GM21737 (cell line): ENCODE results near the gene CCDC167.
"Not testable (repeated sequence)": the region's sequence is repeated elsewhere in the genome, so short reads cannot be mapped to it uniquely, and the experiment has no call there.

Source experiments
- ATAC-seq: cut with Tn5 transposase; IDR thresholded peaks from one replicate; pipeline ENCODE4 v1.9.1; 2021; ENCODE audit warnings: mild to moderate bottlenecking, moderate library complexity; ENCODE audit not compliant: unreplicated experiment

CCDC167 gene

DNA sequence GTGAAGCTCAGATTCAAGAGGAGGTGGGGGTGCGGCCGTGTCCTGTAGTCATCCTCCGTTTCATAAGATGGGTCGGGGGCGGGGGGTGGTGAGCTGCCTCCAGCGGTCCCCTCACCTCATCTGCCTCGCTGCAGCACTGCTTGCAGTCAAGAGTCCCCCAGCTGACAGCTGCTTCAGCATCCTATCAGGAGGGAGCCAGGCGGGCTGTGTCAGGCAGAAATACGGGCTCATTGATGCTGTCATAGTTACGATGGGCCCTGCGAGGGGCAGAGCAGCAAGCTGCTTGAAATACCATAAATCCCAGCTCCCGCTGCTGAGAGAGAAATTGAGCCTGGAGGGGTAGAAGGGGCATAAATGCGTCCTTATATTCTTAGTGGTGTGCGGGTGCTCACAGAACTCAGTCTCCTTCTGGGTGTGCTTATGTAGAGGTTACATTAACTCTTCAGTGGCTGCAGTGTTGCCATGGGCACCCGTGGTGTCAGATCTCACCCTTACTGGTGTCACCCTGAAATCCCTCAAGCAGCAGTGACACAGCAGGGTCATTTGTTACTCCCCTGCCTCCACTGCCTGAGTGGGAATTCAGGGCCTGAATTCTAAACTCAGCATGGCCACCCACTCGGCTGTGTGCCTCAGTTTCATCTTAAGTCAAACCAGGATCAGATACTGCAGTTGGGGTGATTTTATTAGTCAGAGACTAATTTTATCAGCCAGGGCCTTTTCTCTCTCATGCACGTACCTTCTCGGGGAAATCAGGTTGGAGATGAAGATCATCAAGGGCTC lies 21.8 kb downstream of the CCDC167 start:
- no peak for ATAC-seq

DNA sequence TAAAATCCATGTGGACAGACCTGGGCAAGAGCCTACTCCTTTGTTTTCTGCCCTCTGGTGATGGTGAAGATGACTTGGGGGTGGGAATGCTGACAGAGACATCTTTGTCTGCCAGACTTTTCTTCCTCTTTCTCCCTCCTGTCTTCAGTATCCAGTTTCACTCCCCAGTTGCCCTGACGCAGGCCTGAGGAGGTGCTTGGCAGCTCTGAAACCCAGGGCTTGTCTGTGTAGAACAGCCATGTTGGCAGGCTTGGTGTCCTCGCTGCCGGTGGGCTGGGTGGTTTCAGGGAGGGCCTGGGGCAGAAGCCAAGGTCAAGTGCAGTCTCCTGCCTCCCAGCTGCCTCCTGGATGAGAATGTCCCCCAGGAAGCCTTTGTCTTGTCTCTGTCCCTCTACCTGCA lies 22.5 kb downstream of the CCDC167 start:
- no peak for ATAC-seq

DNA sequence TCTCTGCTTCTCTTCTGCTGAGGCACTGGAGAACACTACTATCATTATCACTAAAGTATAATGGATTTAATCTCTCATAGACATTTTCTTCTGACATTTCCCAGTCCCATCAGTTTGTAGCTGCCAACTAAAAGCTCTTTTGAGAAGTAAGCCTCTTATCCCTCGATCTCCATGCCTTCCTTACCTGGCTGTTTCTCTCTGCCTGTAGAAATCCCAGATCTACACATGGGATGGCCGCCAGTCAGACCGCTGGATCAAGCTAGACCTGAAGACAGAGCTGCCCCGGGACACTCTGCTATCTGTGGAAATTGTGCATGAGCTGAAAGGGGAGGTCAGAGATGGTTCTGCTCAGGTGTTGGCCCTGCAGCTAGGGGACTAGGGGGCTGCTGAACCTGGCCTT lies 25.4 kb downstream of the CCDC167 start:
- no peak for ATAC-seq

DNA sequence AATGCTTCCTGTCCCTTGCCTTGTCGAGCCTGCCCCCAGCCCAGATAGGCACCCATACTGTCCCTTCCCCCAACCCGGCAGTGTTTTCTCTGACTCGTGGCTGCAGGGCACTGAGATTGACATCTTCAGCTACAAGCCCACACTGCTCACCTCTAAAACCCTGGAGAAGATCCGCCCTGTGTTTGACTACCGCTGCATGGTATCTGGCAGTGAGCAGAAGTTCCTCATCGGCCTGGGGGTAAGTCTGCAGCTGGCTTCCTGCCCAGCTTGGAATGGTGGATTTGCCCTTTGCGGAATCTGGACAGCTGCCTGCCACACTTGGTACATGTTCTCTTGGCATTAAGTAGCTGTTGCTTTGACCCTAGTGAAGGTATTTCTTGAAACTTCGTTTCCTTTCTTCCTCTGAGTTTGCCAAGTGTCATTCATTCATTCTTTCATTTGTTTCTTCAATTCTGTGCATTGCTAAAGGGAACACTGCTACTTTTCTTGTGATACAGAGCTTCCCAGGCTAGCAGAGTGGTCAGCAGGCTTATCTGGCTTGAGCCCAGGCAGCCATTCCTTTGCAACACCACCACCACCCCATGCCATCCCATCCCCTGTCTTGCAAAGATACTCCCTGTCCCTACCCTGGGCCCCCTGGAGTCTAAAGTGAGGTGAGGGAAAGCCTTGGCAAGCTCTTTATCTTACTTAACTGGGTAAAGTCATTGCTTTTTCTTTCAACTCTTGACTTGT lies 26.2 kb downstream of the CCDC167 start:
- no peak for ATAC-seq

DNA sequence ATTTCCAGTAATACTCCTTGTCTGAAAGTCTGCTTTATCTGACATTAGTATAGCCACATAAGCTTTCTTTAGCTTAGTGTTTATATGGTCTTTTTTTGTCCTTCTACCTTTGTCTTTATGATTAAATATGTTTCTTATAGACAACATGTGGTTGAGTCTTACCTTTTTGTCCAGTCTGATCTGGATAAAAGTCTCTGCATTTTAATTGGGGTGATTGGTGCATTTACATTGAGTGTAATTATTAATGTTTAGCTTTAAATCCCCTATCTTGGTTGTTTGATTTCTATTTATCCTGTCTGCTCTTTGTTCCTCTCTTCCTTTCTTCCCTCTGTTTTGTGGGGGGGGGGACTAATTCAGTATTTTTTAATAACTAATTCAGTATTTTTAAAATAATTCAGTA lies 32.0 kb downstream of the CCDC167 start:
- no peak for ATAC-seq

DNA sequence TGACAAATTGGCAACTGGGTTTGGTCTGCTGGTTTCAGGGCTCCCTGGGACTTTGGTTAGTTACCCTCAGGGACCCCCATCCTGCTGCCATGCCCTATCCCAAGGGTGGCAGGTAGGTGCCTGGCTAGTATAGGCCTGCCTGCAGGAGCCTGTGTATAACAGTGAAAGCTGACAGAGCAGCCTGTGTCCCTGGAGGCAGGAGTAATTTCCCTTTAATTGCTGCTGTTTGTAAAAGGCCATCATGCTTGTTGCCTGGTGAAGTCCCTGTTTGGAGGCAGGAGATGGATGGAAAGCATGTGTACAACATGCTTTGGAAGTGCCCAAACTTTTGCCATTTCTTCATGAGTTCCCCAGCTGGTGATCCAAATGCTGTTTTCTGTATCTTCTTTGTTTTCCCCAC lies 36.6 kb downstream of the CCDC167 start:
- no peak for ATAC-seq

DNA sequence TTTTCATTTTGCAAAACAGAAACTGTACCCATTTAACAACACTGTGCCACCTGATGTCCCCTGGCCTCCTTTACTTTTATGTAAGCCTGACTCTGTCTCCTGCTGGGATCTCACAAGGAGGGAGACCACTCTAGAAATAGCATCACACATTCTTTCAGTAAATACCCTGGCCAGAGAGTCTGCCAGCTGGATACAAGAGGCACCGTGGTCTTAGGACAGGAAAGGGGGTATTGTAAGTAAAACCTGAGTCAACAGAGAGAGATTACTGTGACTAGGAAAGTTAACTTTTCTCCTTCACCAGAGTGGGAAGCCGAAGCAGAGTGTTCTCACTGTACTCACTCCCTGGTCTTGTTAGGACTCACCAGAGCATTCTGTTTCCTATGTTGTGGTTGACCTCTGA lies 38.9 kb downstream of the CCDC167 start:
- no peak for ATAC-seq

DNA sequence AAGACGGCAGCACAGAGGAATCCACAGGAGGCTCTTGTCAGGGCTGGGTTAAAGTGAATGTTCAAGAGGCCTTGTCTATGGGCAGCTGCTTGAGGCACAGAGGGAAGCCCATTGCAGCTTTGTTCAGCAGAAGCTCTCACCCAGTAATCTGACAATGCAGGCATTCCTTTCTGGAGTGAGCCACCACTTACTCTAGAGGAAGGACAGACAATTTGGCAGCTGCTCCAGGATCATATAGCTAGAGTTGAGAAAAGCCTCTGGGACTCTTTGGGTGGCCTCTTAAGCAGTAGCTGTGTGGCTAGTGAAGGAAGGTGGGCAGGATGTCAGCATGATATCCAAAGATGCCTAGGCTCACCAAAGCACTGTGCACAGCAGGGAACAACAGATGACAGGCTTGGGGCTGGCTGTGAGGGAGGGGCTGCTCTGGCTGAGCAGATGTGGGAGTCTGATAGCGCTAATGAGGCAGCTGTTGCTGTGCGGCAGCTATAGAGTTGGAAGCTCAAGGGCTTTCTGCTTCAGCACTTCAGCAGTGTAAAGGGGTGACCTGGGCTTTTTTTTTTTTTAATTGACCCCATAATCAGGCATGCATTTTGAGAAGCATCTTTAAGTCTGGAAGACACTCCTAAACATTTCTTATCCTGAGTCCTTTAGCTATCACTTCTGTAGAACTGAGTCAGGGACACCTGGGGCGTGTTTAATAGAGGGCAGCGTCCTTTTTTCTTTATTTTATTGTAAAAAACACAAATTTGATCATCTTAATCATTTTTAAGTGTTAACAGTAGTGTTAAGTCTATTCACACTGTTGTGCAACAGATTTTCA lies 39.5 kb downstream of the CCDC167 start:
- no peak for ATAC-seq

DNA sequence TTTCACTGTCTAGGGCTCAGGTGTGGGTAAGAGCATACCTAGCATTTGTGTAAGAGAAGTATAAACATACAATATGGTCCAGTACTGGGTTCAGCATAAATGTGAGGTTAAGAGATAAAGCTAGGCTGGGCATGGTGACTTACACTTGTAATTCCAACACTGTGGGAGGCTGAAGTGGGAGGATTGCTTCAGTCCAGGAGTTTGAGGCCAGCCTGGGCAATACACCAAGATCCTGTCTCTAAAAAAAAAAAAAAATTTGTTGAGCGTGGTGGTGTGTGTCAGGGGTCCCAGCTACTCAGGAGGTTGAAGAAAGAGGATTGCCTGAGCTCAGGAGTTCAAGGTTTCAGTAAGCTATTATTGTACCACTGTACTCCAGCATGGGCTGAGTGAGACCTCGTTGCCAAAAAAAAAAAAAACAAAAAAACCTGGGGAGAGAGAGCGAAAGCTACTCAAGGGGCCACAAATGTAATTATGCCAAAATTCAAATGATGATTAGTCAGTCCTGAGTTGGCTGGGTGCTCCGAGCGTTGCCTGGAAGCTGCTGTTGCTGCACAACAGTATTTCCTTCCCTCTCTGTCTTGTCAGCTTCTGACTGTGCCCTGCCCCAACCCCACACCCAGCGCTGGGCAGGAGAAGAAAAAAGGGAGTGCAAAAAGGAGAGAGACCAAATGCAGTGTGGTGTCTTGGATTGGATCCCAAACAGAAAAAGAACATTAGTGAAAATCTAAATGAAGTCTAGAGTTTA lies 42.7 kb downstream of the CCDC167 start:
- no peak for ATAC-seq

DNA sequence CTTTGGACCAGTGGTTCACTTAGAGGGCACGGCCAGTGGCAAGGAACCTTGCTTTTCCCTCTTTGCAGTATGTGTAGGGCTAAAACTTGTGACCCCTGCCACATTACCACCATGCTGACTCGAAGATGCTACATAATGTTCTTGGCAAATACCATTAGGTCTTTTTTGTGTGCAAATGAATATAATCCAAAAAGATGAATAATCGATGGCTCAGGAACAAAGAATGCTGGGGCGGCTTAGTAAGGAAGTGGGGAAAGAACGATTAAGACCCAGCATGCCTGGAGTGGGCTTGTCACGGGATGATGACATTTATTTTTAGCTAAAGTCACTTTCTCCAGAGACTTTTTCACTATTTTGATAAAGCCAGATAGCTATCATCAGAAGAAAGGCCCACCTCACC lies 43.6 kb downstream of the CCDC167 start:
- no peak for ATAC-seq

DNA sequence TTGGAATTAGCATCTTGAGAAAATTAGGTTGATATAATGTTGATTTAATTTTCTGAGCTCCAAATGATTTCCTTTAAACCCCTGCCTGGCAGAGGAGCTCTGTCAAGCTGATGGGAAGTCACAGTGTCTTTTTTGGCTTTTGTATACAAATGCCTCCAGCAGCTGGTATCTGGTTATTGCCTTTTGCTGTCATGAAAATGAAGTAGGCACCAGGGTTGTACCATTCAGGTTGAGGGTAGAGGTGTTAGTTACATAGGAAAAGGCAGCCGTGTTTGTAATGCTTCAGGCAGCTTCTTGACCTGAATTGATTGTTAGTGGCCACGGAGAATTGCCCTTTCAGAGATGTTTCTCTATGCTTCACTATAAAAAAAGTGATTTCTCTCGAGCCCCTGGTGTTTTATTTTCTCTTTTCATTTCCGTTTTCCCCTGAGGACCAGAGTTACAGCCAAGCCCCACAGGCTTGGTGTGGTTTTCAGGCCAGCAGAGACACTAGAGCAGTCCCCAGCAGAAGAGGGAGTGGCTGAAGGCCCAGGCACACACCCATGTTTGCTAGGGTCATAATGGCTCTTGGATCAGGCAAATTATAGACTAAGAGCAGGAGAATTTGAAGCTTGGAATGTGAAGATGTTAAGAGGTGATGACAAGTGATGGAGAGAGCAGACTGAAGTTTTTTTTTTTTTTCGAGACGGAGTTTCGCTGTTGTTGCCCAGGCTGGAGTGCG lies 45.1 kb downstream of the CCDC167 start:
- no peak for ATAC-seq

DNA sequence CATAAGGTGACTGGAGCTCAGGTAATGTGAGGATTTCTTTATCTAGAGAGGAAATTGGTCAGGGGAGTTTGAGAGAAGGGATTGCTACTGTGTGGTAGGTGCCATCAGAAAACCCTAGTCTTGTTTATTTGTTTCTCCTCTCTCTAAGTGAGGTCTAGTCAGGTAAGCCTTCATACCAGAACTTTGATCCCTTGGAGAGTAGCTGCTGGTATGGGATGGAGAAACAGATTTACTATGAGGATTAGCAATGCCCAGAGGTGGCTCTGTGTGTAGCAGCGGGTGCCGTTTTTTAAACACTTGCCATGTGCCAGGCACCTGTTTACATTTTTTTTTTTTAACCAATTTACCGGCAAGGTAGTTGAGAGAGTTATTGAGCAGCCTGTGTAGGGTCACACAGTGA lies 47.2 kb downstream of the CCDC167 start:
- ATAC-seq: no peak

DNA sequence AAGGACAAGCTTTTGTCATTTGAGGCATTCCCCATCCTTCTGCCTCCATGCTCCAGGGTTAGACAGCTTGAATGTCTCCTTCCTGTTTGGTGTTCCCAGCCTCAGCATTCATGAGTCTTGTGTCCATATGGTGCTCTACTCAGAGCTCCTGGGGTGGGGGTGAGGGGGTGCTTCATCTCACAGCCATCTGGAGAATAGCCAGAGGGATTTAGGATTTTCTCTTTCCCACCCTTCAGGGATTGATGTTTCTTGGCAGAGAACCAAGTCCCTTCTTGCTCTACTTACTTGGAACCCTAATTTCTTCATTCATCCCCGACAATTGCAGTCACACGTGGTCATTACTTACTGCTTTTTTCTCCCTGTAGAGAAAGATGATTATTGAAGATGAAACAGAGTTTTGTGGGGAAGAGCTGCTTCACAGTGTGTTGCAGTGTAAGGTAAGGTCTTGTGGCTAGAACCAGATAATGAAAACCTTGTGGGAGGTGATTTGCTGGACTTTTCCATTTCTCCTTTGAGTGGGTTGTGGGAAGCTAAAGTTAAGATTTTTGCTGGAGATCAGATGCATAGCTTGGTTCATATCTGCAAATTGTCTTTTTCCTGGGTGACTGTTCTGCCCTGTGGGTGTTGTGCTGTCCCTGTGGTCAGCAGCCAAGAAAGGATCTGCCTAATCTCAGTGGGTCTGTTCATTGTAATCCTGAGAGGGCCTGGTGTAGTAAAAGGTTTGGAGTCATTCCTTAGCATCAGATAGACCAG lies 48.1 kb downstream of the CCDC167 start:
- ATAC-seq: no peak

DNA sequence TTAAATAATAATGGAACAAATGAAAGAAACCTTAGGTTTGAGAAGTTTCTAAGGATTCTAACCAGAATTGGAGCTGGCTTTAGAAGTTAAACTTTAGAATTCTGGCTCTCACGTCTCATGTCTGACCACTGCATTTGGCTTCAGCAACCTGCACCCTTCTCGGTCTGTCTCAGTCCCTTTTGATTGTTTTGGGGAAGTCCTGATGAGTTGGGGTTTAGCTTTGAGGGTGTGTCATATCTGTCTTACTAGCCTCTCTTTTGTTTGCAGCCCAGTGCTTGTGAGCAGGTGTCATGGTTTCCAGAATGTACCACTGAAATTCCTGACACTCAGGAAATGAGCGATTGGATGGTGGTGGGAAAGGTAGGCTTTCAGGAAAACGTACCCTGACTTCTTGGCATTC lies 49.7 kb downstream of the CCDC167 start:
- ATAC-seq: no peak

DNA sequence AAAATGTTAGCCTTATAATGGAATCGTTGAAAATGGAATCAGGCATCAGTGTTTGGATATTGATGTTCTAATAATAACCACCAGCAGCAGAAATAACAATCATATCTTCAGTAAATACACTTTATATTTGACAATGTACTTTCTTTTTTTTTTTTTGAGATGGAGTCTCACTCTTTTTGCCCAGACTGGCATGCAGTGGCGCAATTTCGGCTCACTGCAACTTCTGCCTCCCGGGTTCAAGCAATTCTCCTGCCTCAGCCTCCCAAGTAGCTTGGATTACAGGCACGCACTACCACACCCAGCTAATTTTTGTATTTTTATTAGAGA lies 56.5 kb downstream of the CCDC167 start:
- not testable (repeated sequence) for ATAC-seq

DNA sequence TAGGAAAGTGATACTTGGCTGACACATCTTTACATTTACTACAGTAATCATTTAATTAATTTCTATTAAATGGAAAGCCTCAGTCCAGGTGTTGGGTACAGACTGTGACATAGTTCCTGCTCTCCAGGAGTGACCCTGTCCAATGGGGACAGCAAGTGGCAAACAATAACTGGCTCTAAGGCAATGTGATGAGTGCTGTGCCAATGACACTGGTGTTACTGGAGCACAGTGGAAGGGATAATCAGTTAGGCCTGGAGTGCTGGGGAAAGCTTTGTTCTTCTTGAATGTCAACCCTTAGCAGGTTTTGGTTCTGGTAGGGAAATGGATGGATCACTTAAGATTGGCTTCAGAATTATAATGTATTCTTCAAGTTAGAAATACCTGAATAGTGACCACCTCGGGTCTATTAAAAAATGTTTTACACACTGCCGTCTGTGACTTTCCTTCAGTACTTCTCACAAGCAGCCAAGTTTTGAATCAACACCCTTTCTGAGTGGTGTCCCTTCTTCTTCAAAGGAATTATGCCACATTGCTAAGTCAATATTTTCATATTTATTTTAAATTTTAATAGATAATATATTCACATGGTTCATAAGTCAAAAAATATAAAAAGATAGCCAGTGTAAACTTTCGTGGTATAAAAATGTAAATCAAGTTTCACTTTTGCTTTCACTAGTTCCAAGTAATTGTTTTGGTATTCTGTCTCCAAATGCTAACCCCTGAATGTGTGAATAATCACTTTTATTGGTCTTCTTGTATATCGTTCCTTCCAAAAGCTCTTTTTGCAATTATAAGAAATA lies 57.1 kb downstream of the CCDC167 start:
- no peak for ATAC-seq

DNA sequence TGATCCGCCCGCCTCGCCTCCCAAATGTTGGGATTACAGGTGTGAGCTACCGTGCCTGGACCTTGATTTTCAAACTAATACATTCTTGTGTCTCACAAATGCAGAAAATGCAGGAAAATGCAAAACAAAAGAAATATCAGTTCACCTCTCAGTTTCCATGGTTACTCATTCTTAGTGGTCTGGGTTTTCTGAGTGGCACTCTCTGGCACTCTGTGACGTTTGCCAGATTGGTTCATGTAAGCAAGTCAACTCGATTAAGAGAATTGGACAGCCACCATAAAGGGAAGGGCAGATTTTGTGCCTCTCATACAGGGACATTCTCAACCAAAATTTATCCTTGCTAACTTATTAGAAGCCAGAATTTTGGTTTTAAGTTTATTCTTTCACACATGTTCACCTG lies 58.0 kb downstream of the CCDC167 start:
- no peak for ATAC-seq

DNA sequence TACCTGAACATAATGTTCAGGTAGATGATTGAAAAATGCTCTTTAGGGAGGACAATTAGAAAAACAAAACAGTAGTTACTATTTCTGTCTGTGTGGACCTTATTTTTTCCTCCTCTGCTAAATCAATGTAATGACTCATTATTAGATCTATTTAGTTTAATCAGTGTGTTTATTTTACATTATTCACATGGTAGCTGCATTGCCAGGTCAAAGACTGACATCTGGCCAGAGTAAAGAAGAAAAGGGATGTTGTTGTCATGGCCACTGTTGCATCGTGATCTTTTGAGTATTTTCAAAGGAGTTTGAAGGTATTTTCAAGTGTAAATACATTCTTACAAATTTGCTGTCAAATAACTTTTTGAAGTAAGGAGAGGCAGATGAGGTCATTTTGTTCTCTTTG lies 60.8 kb downstream of the CCDC167 start:
- ATAC-seq: no peak

DNA sequence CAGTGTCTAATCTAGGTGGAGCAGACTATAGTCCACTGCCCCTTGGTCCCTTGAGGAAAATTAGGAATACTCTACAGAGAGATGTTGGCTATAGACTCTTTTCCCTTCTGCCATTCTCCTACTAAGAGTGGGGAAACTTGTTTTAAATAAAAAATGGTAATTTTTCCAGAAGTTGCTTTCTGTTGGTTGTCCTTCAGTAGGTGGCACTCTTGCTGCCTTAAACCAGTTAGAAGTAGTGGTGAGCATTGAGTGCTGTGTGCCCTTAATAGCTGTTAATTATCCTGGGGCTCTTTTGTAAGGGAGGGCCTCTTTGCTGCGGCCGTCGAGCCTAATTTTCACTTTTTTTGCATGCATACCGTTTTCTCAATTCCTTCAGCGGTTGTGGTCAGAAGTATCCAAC lies 63.9 kb downstream of the CCDC167 start:
- no peak for ATAC-seq
